HepG2 (cell line): ENCODE data around the gene CHKA. TPM values are rescaled to one million over a fixed set of nuclear protein-coding genes. Genes with fewer than 3 reads are reported as not detected.

Experiments
- ATAC-seq: fragments of 200-7000 bp; cut with Tn5 transposase; 3 replicates; pipeline ENCODE4 v1.9.1; 2020; ENCODE audit warnings: mild to moderate bottlenecking, moderate library complexity
- BruUV-seq: library from RNA; stranded (reverse); fragments of 400-500 nt; replicated peaks from 2 replicates; lab custom pipeline; 2021; lab: Mats Ljungman, UMichigan
- CTCF ChIA-PET: fragments of 300-600 bp; formaldehyde crosslinking; extraction: SDS; loops from one replicate; lab custom pipeline; 2021; ENCODE audit warnings: low total read pairs, inconsistent platforms, low intra/inter-chr PET ratio; lab: Yijun Ruan, JAX
- POLR2A ChIA-PET: fragments of 350-600 bp; sonication (Branson Sonifier 250); formaldehyde crosslinking; loops from one replicate; lab custom pipeline; 2020; ENCODE audit warnings: antibody characterized with exemption, inconsistent platforms; lab: Yijun Ruan, JAX
- DNase-seq: peaks from one replicate; pipeline ENCODE4 v3.0.0-alpha.2; 2015; ENCODE audit warnings: low spot score
- FAIRE-seq: peaks from 3 replicates; lab custom pipeline; 2011; peaks lifted over from hg19 to GRCh38; lab: Jason Lieb, UNC
- H2AFZ ChIP-seq: one replicate; pipeline ENCODE4 v1.6.1; 2011; ENCODE audit warnings: low read length, inconsistent platforms
- H3K27ac ChIP-seq: fragments of 300-600 bp; 3 replicates; pipeline ENCODE4 v1.8.0; 2011; ENCODE audit warnings: mixed run types, mild to moderate bottlenecking, mixed read lengths, low read length, inconsistent platforms; ENCODE audit not compliant: insufficient read depth; ENCODE audit errors: extremely low read length
- H3K27me3 ChIP-seq, 2 experiments: fragments of 200-600 bp in 1 of 2; 2 replicates in 1 of 2; 3 replicates in 1 of 2; pipeline versions ENCODE4 v1.6.0 to v1.8.0; 2011; ENCODE audit warnings: low read length in 2 of 2, mild to moderate bottlenecking in 2 of 2, moderate library complexity in 2 of 2, inconsistent platforms in 1 of 2; ENCODE audit not compliant: insufficient read depth in 2 of 2, control insufficient read depth in 1 of 2
- H3K36me3 ChIP-seq, 2 experiments: fragments of 200-600 bp in 1 of 2; replicated peaks in 1 of 2; 2 replicates in 1 of 2; 3 replicates in 1 of 2; pipeline versions ENCODE4 v1.5.1 to v1.8.0; 2011; ENCODE audit warnings: low read length in 2 of 2, inconsistent platforms in 1 of 2; ENCODE audit not compliant: insufficient read depth in 2 of 2, control insufficient read depth in 1 of 2
- H3K4me1 ChIP-seq: 2 replicates; pipeline ENCODE4 v1.5.1; 2012; ENCODE audit warnings: low read length, inconsistent platforms; ENCODE audit not compliant: insufficient read depth
- H3K4me2 ChIP-seq: 2 replicates; pipeline ENCODE4 v1.6.0; 2011; ENCODE audit warnings: low read depth, low read length, inconsistent platforms
- H3K4me3 ChIP-seq, 3 experiments: fragments of 200-600 bp in 1 of 3; sonication (generic), shearing (Covaris generic) in 1 of 3; replicated peaks in 1 of 3; 2 replicates each; pipeline ENCODE4 v1.5.1; 2011 to 2016; ENCODE audit warnings: low read length in 3 of 3, inconsistent platforms in 2 of 3, low read depth in 2 of 3, mild to moderate bottlenecking in 2 of 3, control low read depth in 1 of 3, mixed read lengths in 1 of 3; ENCODE audit not compliant: insufficient read depth in 1 of 3
- H3K79me2 ChIP-seq: one replicate; pipeline ENCODE4 v1.6.1; 2011; ENCODE audit warnings: low read length, inconsistent platforms; ENCODE audit not compliant: insufficient read depth
- H3K9ac ChIP-seq: 2 replicates; pipeline ENCODE4 v1.6.0; 2011; ENCODE audit warnings: mild to moderate bottlenecking, low read depth, low read length, inconsistent platforms; ENCODE audit not compliant: insufficient read depth
- H3K9me3 ChIP-seq: 2 replicates; pipeline ENCODE4 v1.5.1; 2012; ENCODE audit warnings: mild to moderate bottlenecking, low read length
- H4K20me1 ChIP-seq: 2 replicates; pipeline ENCODE4 v1.6.0; 2011; ENCODE audit warnings: inconsistent platforms, mild to moderate bottlenecking, low read length, moderate library complexity; ENCODE audit not compliant: insufficient read depth
- AGO1 ChIP-seq: fragments of 200-400 bp; formaldehyde crosslinking; IDR thresholded peaks from 2 replicates; pipeline ENCODE4 v1.6.1; 2017; ENCODE audit warnings: mild to moderate bottlenecking, low read depth, low read length, moderate library complexity; ENCODE audit not compliant: poor library complexity, severe bottlenecking
- EED ChIP-seq: sonication (generic); formaldehyde crosslinking; IDR thresholded peaks from 2 replicates; pipeline ENCODE4 v1.5.0; 2020; ENCODE audit warnings: mild to moderate bottlenecking, missing genetic modification reagents
- KDM1A ChIP-seq: IDR thresholded peaks from 2 replicates; pipeline ENCODE4 v1.6.1; 2016; ENCODE audit warnings: missing compliant biosample characterization
- THAP9 ChIP-seq: sonication (generic); formaldehyde crosslinking; IDR thresholded peaks from 2 replicates; pipeline ENCODE4; 2020; ENCODE audit warnings: missing genetic modification reagents, mild to moderate bottlenecking, borderline replicate concordance
- ZFAT ChIP-seq: sonication (generic); formaldehyde crosslinking; conservative IDR thresholded peaks from 2 replicates; pipeline ENCODE4 v1.8.1; 2023; ENCODE audit warnings: missing genetic modification reagents, inconsistent platforms
- ZNF143 ChIP-seq: sonication (generic); formaldehyde crosslinking; IDR thresholded peaks from 2 replicates; pipeline ENCODE4 v1.4.0; 2020; ENCODE audit warnings: missing genetic modification reagents
- WGBS: methylation state at CpG from one replicate; pipeline ENCODE4 v1.1.6; 2017; ENCODE audit warnings: low lambda C conversion rate; 5-methylcytosine and 5-hydroxymethylcytosine counted together
- in situ Hi-C: cut with HindIII; loops from 2 replicates; pipeline ENCODE4 v1.10.0; 2017; ENCODE audit warnings: low pct_unique_long_range_greater_than_20kb; ENCODE audit not compliant: extremely low pct_ligation_motif_present
- intact Hi-C: fragments of 100-400 bp; cut with micrococcal nuclease; formaldehyde crosslinking; loops from one replicate; pipeline ENCODE4 v1.10.0; 2022; ENCODE audit not compliant: unreplicated experiment
- polyA plus RNA-seq, 8 experiments: library from polyadenylated mRNA; depleted of rRNA in 3 of 8; stranded (reverse) in 7 of 8; unstranded in 1 of 8; fragments of >200 nt; fragmentation: Illumina TruSeq in 4 of 8; extraction: Trizol in 4 of 8; gene quantifications; 2 replicates each; pipeline versions ENCODE4 v1.2.1 to v1.2.3, GENCODE V29; 2011 to 2016; ENCODE audit warnings: low read depth in 4 of 8, missing spikeins in 1 of 8, mixed read lengths in 1 of 8; ENCODE audit not compliant: insufficient read depth in 1 of 8
- total RNA-seq, 5 experiments: library from RNA; depleted of rRNA; stranded (reverse); fragments of >200 nt; fragmentation: Illumina TruSeq; extraction: Trizol; gene quantifications; 2 replicates each; pipeline ENCODE4 v1.2.3, GENCODE V29; 2016; ENCODE audit warnings: low read depth in 1 of 5

Gene CHKA
- total and polyA plus RNA-seq, 2 of the 13 experiments (the other 11 are each of a cell fraction or from before 2014, with no cell fraction given): 71.6 to 92.7 TPM

DNA sequence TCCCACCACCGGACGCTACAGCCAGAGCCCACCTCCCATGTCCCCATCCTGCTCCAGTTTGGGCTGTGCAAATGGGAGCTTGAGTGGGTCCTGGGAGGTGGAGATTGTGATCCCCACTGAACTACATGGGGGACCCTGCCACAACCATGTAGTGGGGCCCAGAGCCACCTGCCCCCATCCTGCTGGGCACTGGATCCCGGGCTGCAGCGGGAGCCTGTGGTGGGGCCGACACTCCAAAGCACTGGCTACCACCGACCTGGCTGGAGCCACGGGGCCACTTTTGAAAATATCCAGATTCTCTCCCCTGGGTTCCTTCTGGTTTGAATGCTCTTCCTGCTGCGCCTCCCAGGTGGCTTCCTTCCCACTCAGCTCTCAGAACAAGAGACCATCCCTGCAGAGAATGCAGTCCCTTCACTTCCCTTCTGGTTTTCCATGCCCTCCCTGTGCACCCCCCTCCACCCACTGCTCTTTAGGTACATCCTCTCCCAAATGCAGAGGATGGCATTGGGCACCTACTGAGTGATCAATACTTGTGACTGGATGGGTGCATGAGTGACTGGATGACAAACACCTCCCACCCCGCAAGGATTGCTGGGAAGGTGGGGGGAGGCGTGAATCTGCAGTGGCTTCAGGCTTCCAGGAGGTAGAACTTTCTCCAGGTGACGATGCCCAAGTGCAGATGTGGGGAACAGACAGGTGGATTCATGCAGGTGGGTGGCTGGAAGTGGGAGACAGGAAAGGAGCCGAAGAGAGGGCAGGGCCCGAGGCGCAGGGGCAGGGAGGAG lies 116.4 kb downstream of the CHKA start:
- intact Hi-C loops: no loop called here

More for the DNA sequence above, 116.4 kb downstream of the CHKA start:
- Histone ChIP-seq H3K27ac (no peak overlapping the region), H3K4me1 (peaks cover 70% of the 10 kb centered on the region), H2AFZ (no peak overlapping the region), H3K79me2 (no peaks in the 10 kb centered on the region), H3K27me3 (no peaks in the 10 kb centered on the region), H3K9ac (peak overlapping the region; percentile 55), H3K36me3 (no peaks in the 10 kb centered on the region), H3K9me3 (no peaks in the 10 kb centered on the region), H3K4me3 (peak overlapping the region; percentile 54 to 72 (median 61); a peak in 5 of 6 replicates), H4K20me1 (no peaks in the 10 kb centered on the region), H3K4me2 (peak overlapping the region; percentile 90)
- DNase-seq (no peak), ATAC-seq (no peak), FAIRE-seq (no peak)
- 63% methylated on average over 9 of the region's 14 CpGs for WGBS
- TF ChIP-seq ZNF143 (CRISPR knock-in tag) (peak; percentile 72), THAP9 (0 out of 2 replicates have a peak, but pooled peaks have one; percentile 40), KDM1A (CRISPR knock-in tag) (no peak), ZFAT (CRISPR knock-in tag) (no peak), AGO1 (peak; percentile 25), EED (peak; percentile 56; the same call in 1 of the 2 replicates)
- CTCF ChIA-PET: no interaction called here
- in situ Hi-C loops: no loop called here
- no TSS peak for BruUV-seq
- POLR2A ChIA-PET: no interaction called here
